OCI-LY1 (cell line): ENCODE measurements around the gene MEAF6.

ENCODE experiments used
- CTCF ChIP-seq: fragments of 200-600 bp; sonication (generic), shearing (Covaris generic); IDR thresholded peaks from 2 replicates; pipeline ENCODE4 v1.5.1; 2017; ENCODE audit warnings: mild to moderate bottlenecking, antibody characterized with exemption, low read length, moderate library complexity, mixed read lengths
- EZH2 ChIP-seq: fragments of 200-600 bp; sonication (generic), shearing (Covaris generic); IDR thresholded peaks from 2 replicates; pipeline ENCODE4 v1.8.0; 2017; ENCODE audit warnings: borderline replicate concordance, mixed run types, mild to moderate bottlenecking, antibody characterized with exemption, low read length, moderate library complexity, mixed read lengths

GRCh38 chr1:37473431-37474045 is 41.0 kb downstream of the MEAF6 start:
- TF ChIP-seq CTCF (peak; percentile 38; the same call in 1 of the 2 replicates), EZH2 (no peak)
